Transverse colon (tissue), 4 donors: ENCODE data around the gene RARA. TPM values are rescaled to one million over a fixed set of nuclear protein-coding genes. Genes with fewer than 3 reads are reported as not detected.

Experiments used
- DNase-seq: peaks from one replicate; pipeline ENCODE4 v3.0.0-alpha.2; 2019
- H3K27ac ChIP-seq, 4 donors: fragments of 200-600 bp; sonication (generic); 2 replicates each; pipeline ENCODE4 v1.5.1; 2016 to 2018; ENCODE audit warnings: inconsistent platforms in 4 of 4
- H3K27me3 ChIP-seq: fragments of 200-600 bp; sonication (generic); 2 replicates; pipeline ENCODE4 v1.5.1; 2017; ENCODE audit warnings: inconsistent platforms
- H3K36me3 ChIP-seq, 4 donors: fragments of 200-600 bp; sonication (generic); 2 replicates each; pipeline ENCODE4 v1.5.1; 2017 to 2019; ENCODE audit warnings: inconsistent platforms in 4 of 4
- H3K4me1 ChIP-seq, 4 donors: fragments of 200-600 bp; sonication (generic); 2 replicates each; pipeline ENCODE4 v1.5.1; 2017 to 2020; ENCODE audit warnings: inconsistent platforms in 4 of 4
- H3K4me3 ChIP-seq, 4 donors: fragments of 200-600 bp; sonication (generic); 1 replicate in 1 of 4; 2 replicates in 3 of 4; pipeline versions ENCODE4 v1.5.1 to v1.6.1; 2017 to 2019; ENCODE audit warnings: inconsistent platforms in 4 of 4
- H3K9me3 ChIP-seq, 2 donors: fragments of 200-600 bp; sonication (generic); 2 replicates each; pipeline ENCODE4 v1.5.1; 2017 to 2019; ENCODE audit warnings: inconsistent platforms in 2 of 2
- EP300 ChIP-seq: sonication (generic); formaldehyde crosslinking; IDR thresholded peaks from one replicate; pipeline ENCODE4 v1.6.1; 2017; ENCODE audit warnings: antibody characterized with exemption, low read depth
- POLR2A ChIP-seq: fragments of 450-650 bp; IDR thresholded peaks from one replicate; pipeline ENCODE4 v1.6.1; 2016; ENCODE audit warnings: antibody characterized with exemption, mild to moderate bottlenecking, moderate library complexity
- POLR2AphosphoS5 ChIP-seq, 3 donors: sonication (generic); formaldehyde crosslinking; IDR thresholded peaks; one replicate each; pipeline ENCODE4 v1.6.1; 2016; ENCODE audit warnings: antibody characterized with exemption in 3 of 3
- WGBS, 2 donors: methylation state at CpG; one replicate each; pipeline ENCODE4 v1.1.5; 2018; ENCODE audit warnings: low coverage in 1 of 2; 5-methylcytosine and 5-hydroxymethylcytosine counted together
- in situ Hi-C, 4 donors: fragments of 200-750 bp; cut with MboI; loops; one replicate each; pipeline versions ENCODE4 v1.15.0 to v1.15.1; 2017; ENCODE audit warnings: low sequenced_read_pairs in 3 of 4, low pct_ligation_motif_present in 1 of 4, low pct_unique_long_range_greater_than_20kb in 1 of 4
- intact Hi-C: fragments of 100-400 bp; cut with DNase I; formaldehyde crosslinking; loops from one replicate; pipeline ENCODE4 v1.15.1; 2023; ENCODE audit warnings: low total_unique reads
- total RNA-seq, 4 donors: library from RNA; depleted of rRNA; stranded (reverse); fragments of >200 nt; gene quantifications; one replicate each; pipeline ENCODE4 v1.1.0, GENCODE V29; 2016
- TF ChIP-seq, protein P1 (sequence below), 5 experiments: fragments of 200-600 bp in 3 of 5; fragments of 450-650 bp in 2 of 5; sonication (generic) in 3 of 5; IDR thresholded peaks; 1 replicate in 2 of 5; 2 replicates in 3 of 5; pipeline ENCODE4 v1.5.1; 2016 to 2017; ENCODE audit warnings: antibody characterized with exemption in 5 of 5, inconsistent platforms in 3 of 5, mild to moderate bottlenecking in 2 of 5, moderate library complexity in 1 of 5

RARA gene
- total RNA-seq, 4 donors from 2014 or later, result 23.5 to 110 (median 49.1) TPM

DNA sequence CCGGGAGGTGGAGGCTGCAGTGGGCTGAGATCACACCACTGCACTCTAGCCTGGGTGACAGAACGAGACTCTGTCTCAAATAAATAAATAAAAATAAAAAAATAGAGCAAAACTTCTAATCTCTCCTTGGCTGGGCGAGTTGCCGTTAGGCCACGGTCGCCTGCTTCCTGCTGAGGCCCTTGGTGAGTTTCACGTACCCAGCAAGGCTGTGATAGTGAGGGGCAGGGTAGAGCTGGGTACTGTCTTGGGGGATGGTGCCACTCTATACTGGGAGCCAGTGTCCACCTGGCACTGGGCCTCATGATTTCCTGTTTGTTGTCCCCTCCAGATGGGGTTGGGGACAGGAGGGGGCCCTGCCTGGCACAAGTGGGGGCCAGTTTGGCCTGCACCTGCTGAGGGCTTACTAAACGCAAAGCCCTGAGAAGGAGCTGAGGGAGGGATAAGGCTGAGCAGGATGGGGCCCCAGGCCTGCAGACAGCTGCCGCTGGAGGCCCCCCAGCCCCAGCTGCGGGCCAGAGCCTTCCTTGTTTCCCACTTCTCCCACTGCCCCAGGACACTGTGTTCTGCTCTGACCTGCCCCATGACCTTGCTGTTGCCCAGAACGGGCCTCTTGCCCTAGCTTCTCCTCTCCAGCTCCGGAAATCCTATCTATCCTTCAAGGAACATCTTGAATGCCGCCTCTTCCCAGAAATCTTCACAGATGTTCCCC is 30.1 kb downstream of the RARA start:
- Histone ChIP-seq H3K9me3 (no peaks in the 10 kb centered on the region), H3K36me3 (no peaks in the 10 kb centered on the region), H3K27me3 (no peaks in the 10 kb centered on the region), H3K4me1 (peaks cover 21 to 63% (median 38%) of the 10 kb centered on the region in 4 donors), H3K27ac (peak overlapping the region; percentile 11 to 95 (median 55)), H3K4me3 (no peak overlapping the region)
- TF ChIP-seq, protein P1, sequence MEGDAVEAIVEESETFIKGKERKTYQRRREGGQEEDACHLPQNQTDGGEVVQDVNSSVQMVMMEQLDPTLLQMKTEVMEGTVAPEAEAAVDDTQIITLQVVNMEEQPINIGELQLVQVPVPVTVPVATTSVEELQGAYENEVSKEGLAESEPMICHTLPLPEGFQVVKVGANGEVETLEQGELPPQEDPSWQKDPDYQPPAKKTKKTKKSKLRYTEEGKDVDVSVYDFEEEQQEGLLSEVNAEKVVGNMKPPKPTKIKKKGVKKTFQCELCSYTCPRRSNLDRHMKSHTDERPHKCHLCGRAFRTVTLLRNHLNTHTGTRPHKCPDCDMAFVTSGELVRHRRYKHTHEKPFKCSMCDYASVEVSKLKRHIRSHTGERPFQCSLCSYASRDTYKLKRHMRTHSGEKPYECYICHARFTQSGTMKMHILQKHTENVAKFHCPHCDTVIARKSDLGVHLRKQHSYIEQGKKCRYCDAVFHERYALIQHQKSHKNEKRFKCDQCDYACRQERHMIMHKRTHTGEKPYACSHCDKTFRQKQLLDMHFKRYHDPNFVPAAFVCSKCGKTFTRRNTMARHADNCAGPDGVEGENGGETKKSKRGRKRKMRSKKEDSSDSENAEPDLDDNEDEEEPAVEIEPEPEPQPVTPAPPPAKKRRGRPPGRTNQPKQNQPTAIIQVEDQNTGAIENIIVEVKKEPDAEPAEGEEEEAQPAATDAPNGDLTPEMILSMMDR (IDR thresholded peaks at IDR 0.05), result no peak
- TF ChIP-seq POLR2A (no peak), EP300 (no peak), POLR2AphosphoS5 (IDR thresholded peaks at IDR 0.05) (no peak)
- in situ Hi-C loops (no loop called here), intact Hi-C loops (no loop called here)
- 75 to 78% methylated on average over 8 to 13 of the region's 13 CpGs for WGBS, 2 donors
- DNase-seq, result peak; percentile 9

DNA sequence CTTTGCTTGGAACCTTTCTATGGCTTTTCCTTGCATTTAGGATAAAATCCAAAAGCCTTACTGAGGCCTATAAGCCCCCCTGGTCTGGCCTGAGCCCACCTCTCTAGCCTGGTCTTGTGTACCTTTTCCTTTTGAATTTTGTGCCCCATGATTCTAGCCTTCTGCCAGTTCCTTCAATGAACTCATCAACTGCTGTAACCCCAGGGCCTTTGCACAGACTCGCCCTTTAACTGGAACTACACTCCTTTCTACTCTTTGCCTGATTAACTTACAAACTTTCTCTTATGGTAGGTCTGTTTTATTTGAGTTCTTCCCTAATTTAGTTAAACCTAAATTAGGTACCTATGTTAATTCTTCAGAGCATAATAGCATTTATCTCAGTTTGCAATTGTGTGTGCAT is 31.3 kb downstream of the RARA start:
- no peak overlapping the region for H3K4me3 ChIP-seq
- no peak for DNase-seq
- WGBS, 2 donors, result 100% methylated on average over 1 of the region's 1 CpG
- H3K27me3 ChIP-seq, result no peaks in the 10 kb centered on the region
- no peaks in the 10 kb centered on the region for H3K9me3 ChIP-seq
- intact Hi-C loops (no loop called here), in situ Hi-C loops (no loop called here)
- no peaks in the 10 kb centered on the region for H3K36me3 ChIP-seq
- H3K4me1 ChIP-seq, result peaks cover 18 to 63% (median 38%) of the 10 kb centered on the region in 4 donors
- no peak for TF ChIP-seq POLR2AphosphoS5 (IDR thresholded peaks at IDR 0.05)
- TF ChIP-seq EP300, result no peak
- peak overlapping the region; percentile 94 to 95 (median 95) for H3K27ac ChIP-seq

DNA sequence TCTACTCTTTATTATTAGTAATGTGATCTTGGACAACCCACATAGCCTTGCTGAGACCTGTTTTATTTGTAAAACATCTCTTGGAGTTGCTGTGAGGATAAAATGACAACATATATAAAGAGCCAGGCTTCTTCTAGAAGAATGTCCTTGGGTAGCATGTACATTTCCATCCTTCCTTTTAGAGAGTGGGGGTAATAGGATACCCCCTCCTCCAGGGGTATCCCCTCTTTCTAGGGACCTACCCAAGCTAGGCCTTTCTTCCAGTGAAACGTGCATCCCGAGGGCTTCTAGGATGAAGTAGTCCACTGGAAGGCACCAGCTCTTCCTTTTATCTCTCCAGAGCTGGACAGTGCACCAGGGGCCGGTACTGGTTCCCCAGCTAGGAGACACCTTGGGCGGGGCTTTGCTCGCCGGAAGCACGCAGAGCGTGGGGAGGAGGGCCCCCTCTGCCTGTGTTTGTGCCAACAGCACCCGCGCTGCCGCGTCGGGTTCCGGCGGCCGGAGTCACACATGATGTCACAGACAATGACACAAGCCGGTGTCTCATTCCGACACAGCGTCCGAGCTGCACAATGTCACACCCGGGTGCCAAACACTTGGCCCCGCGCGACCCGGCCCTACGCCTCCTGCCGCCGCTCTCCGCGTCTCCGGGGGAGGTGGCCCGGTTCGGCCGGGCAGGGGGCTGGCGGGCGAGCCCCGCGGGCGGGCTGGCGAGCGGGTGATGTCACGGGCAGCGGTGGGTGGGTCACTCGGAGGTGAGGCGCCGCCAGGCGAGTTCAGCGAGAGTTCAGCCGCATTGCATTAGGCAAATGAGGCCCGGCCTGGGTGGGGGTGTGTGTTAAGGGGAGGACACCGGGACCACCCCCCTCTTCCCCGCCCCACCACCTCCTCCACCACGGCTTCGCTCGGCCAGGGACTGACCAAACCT is 32.2 kb downstream of the RARA start:
- peaks cover 17 to 63% (median 40%) of the 10 kb centered on the region in 4 donors for H3K4me1 ChIP-seq
- intact Hi-C loops (no loop called here), in situ Hi-C loops (no loop called here)
- H3K9me3 ChIP-seq, result no peaks in the 10 kb centered on the region
- peak; percentile 94 for DNase-seq
- H3K36me3 ChIP-seq, result no peaks in the 10 kb centered on the region
- TF ChIP-seq EP300, result peak; percentile 65
- no peak for TF ChIP-seq POLR2A
- peak; percentile 86 to 92 (median 89) for TF ChIP-seq POLR2AphosphoS5 (IDR thresholded peaks at IDR 0.05)
- TF ChIP-seq, protein P1 (IDR thresholded peaks at IDR 0.05), result peak in 2 of 5 experiments; percentile 27 to 37
- no peaks in the 10 kb centered on the region for H3K27me3 ChIP-seq
- H3K27ac ChIP-seq, result peak overlapping the region; percentile 94 to 95 (median 95)
- H3K4me3 ChIP-seq, result peak overlapping the region; percentile 72 to 89 (median 78)
- 0 to 1% methylated on average over 2 to 27 of the region's 55 CpGs for WGBS, 2 donors

DNA sequence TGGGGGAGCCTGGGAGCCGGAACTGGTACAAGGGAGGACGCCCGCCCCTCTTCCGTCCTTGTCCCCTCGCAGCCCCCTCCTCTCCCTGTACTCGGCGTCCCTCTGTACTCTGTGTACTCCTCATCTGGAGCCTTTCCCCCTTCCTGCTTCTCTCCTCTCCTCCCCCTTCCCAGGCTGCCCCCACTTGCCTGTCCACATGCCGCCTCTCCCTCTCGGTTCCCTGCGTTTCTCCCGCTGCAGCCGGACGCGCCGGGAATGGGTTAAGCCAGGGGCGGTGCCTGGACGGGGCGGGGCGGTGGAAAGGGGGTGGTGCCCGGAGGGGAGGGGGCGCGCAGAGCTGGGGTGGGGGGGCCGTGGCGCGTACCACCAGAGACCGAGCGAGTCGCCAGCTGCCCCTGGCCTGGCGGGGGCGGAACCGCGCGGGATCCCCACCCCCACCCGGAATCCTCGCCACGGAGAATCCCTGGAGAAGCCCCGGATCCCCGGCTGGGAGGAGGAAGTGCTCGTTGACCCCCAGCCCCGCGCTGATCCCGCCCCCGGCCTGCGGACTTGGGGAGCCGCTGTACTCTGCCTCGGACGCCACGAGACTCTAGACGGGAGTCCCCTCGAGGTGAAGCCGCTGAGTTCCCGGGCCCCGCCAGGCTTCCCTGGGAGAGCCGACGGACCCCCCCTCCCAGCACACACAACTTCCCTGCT is 33.0 kb downstream of the RARA start:
- DNase-seq, result peak; percentile 86
- H3K4me3 ChIP-seq, result peak overlapping the region; percentile 72 to 89 (median 78)
- intact Hi-C loops (no loop called here), in situ Hi-C loops (no loop called here)
- H3K4me1 ChIP-seq, result peaks cover 25 to 71% (median 48%) of the 10 kb centered on the region in 4 donors
- peak overlapping the region; percentile 94 to 95 (median 95) for H3K27ac ChIP-seq
- H3K27me3 ChIP-seq, result no peaks in the 10 kb centered on the region
- 0 to 7% methylated on average over 6 to 23 of the region's 55 CpGs for WGBS, 2 donors
- no peaks in the 10 kb centered on the region for H3K9me3 ChIP-seq
- TF ChIP-seq EP300, result no peak
- TF ChIP-seq, protein P1 (IDR thresholded peaks at IDR 0.05), result no peak
- peak; percentile 82 to 91 (median 90) for TF ChIP-seq POLR2AphosphoS5 (IDR thresholded peaks at IDR 0.05)
- TF ChIP-seq POLR2A, result peak; percentile 77
- no peaks in the 10 kb centered on the region for H3K36me3 ChIP-seq
